H1 (cell line): ENCODE data around the gene KRTAP10-12. TPM values are rescaled to one million over a fixed set of nuclear protein-coding genes. Genes with fewer than 3 reads are reported as not detected.

ENCODE experiments used
- CTCF ChIA-PET: fragments of 300-600 bp; sonication (Branson Sonifier 250); formaldehyde crosslinking; loops from one replicate; lab custom pipeline; 2021; ENCODE audit not compliant: partially characterized antibody; lab: Charles Lee
- POLR2A ChIA-PET: fragments of 300-600 bp; sonication (Branson Sonifier 250); formaldehyde crosslinking; loops from one replicate; lab custom pipeline; 2021; ENCODE audit warnings: inconsistent platforms; ENCODE audit not compliant: partially characterized antibody; lab: Charles Lee
- DNase-seq, 2 experiments: peaks; one replicate each; pipeline versions ENCODE4 v3.0.0 to v3.0.0-alpha.2; 2010 to 2022; ENCODE audit warnings: low spot score in 2 of 2, low read depth in 1 of 2, mixed read lengths in 1 of 2
- FAIRE-seq: peaks from 2 replicates; lab custom pipeline; 2011; peaks lifted over from hg19 to GRCh38; lab: Jason Lieb, UNC
- H2AFZ ChIP-seq: 2 replicates; pipeline ENCODE4 v1.8.1; 2012; ENCODE audit warnings: low read length, inconsistent platforms
- H2AK5ac ChIP-seq: 2 replicates; pipeline ENCODE4 v1.6.1; 2013; ENCODE audit warnings: low read depth, low read length
- H2BK120ac ChIP-seq: replicated peaks from 2 replicates; pipeline ENCODE3; 2013; ENCODE audit warnings: low read depth, low read length, inconsistent platforms
- H2BK12ac ChIP-seq: 2 replicates; pipeline ENCODE4 v1.6.1; 2013; ENCODE audit warnings: low read depth, low read length
- H2BK15ac ChIP-seq: 2 replicates; pipeline ENCODE4 v1.6.1; 2013; ENCODE audit warnings: low read length
- H2BK20ac ChIP-seq: 2 replicates; pipeline ENCODE4 v1.6.1; 2013; ENCODE audit warnings: low read length
- H2BK5ac ChIP-seq: 2 replicates; pipeline ENCODE4 v1.6.1; 2013; ENCODE audit warnings: low read depth, low read length
- H3K14ac ChIP-seq: 2 replicates; pipeline ENCODE4 v1.6.1; 2013; ENCODE audit warnings: inconsistent platforms; ENCODE audit not compliant: insufficient read length
- H3K18ac ChIP-seq: 2 replicates; pipeline ENCODE4 v1.6.1; 2013; ENCODE audit warnings: low read length; ENCODE audit errors: extremely low read depth
- H3K23ac ChIP-seq: 2 replicates; pipeline ENCODE4 v1.6.1; 2013; ENCODE audit warnings: inconsistent platforms; ENCODE audit not compliant: insufficient read length
- H3K23me2 ChIP-seq: 2 replicates; pipeline ENCODE4 v1.6.1; 2013; ENCODE audit warnings: low read depth, low read length
- H3K27ac ChIP-seq: 2 replicates; pipeline ENCODE4 v1.6.1; 2011; ENCODE audit warnings: low read depth, low read length, inconsistent platforms
- H3K27me3 ChIP-seq, 4 experiments: replicated peaks in 1 of 4; 1 replicate in 1 of 4; 2 replicates in 3 of 4; pipeline versions ENCODE4 v1.6.1 to v1.8.1; 2011 to 2013; ENCODE audit warnings: low read length in 3 of 4, mild to moderate bottlenecking in 3 of 4, inconsistent platforms in 2 of 4, mixed read lengths in 2 of 4, moderate library complexity in 1 of 4; ENCODE audit not compliant: control insufficient read depth in 3 of 4, insufficient read depth in 3 of 4; ENCODE audit errors: extremely low read depth in 1 of 4
- H3K36me3 ChIP-seq, 4 experiments: 2 replicates each; pipeline versions ENCODE4 v1.6.1 to v1.8.1; 2011 to 2013; ENCODE audit warnings: mild to moderate bottlenecking in 4 of 4, low read length in 3 of 4, moderate library complexity in 2 of 4, control low read depth in 1 of 4, inconsistent platforms in 1 of 4; ENCODE audit not compliant: insufficient read depth in 4 of 4, control insufficient read depth in 2 of 4
- H3K4ac ChIP-seq: replicated peaks from 2 replicates; pipeline ENCODE3; 2013; ENCODE audit warnings: low read length, low read depth, mixed read lengths, inconsistent platforms; ENCODE audit not compliant: insufficient read length
- H3K4me1 ChIP-seq, 4 experiments: replicated peaks in 1 of 4; 1 replicate in 1 of 4; 2 replicates in 3 of 4; pipeline versions ENCODE4 v1.6.1 to v1.8.1; 2011 to 2013; ENCODE audit warnings: low read length in 3 of 4, inconsistent platforms in 2 of 4, mixed read lengths in 1 of 4; ENCODE audit not compliant: insufficient read depth in 4 of 4, control insufficient read depth in 3 of 4
- H3K4me2 ChIP-seq, 2 experiments: 2 replicates each; pipeline versions ENCODE4 v1.6.1 to v1.8.1; 2011 to 2013; ENCODE audit warnings: low read depth in 2 of 2, low read length in 2 of 2, control low read depth in 1 of 2, inconsistent platforms in 1 of 2, mild to moderate bottlenecking in 1 of 2; ENCODE audit not compliant: insufficient read depth in 1 of 2
- H3K4me3 ChIP-seq, 4 experiments: fragments of 200-600, 300-600 bp in 1 of 4; sonication (generic), shearing (Covaris generic), sonication (Bioruptor Twin) in 1 of 4; 2 replicates each; pipeline versions ENCODE4 v1.5.1 to v1.8.1; 2011 to 2016; ENCODE audit warnings: low read length in 4 of 4, low read depth in 3 of 4, control low read depth in 2 of 4, inconsistent platforms in 2 of 4, mild to moderate bottlenecking in 2 of 4, mixed read lengths in 1 of 4, moderate library complexity in 1 of 4; ENCODE audit not compliant: insufficient read depth in 2 of 4; ENCODE audit errors: extremely low read depth in 1 of 4
- H3K56ac ChIP-seq: replicated peaks from 2 replicates; pipeline ENCODE3; 2013; ENCODE audit warnings: low read depth, mild to moderate bottlenecking, mixed read lengths, low read length, inconsistent platforms; ENCODE audit not compliant: insufficient read length
- H3K79me1 ChIP-seq: 2 replicates; pipeline ENCODE4 v1.6.1; 2013; ENCODE audit warnings: low read depth, low read length, control low read depth
- H3K79me2 ChIP-seq, 2 experiments: 2 replicates each; pipeline versions ENCODE4 v1.6.1 to v1.8.1; 2012 to 2013; ENCODE audit warnings: low read length in 2 of 2, mild to moderate bottlenecking in 2 of 2, inconsistent platforms in 1 of 2; ENCODE audit not compliant: insufficient read depth in 2 of 2, control insufficient read depth in 1 of 2
- H3K9ac ChIP-seq, 4 experiments: replicated peaks in 1 of 4; 1 replicate in 1 of 4; 2 replicates in 3 of 4; pipeline versions ENCODE4 v1.6.1 to v1.8.1; 2011 to 2013; ENCODE audit warnings: low read depth in 3 of 4, low read length in 3 of 4, control low read depth in 2 of 4, mild to moderate bottlenecking in 2 of 4, moderate library complexity in 2 of 4, inconsistent platforms in 1 of 4; ENCODE audit errors: extremely low read depth in 1 of 4
- H3K9me3 ChIP-seq, 2 experiments: 2 replicates each; pipeline versions ENCODE4 v1.6.1 to v1.8.1; 2012 to 2013; ENCODE audit warnings: mild to moderate bottlenecking in 2 of 2, moderate library complexity in 2 of 2, control low read depth in 1 of 2, inconsistent platforms in 1 of 2, low read depth in 1 of 2, low read length in 1 of 2, mixed read lengths in 1 of 2; ENCODE audit not compliant: insufficient read depth in 2 of 2
- H4K20me1 ChIP-seq, 2 experiments: replicated peaks in 1 of 2; 2 replicates each; pipeline versions ENCODE3 to v1.8.1; 2011 to 2013; ENCODE audit warnings: inconsistent platforms in 2 of 2, low read length in 2 of 2, mild to moderate bottlenecking in 1 of 2; ENCODE audit not compliant: insufficient read depth in 2 of 2, control insufficient read depth in 1 of 2
- H4K5ac ChIP-seq: 2 replicates; pipeline ENCODE4 v1.6.1; 2013; ENCODE audit warnings: low read length, low read depth, mixed read lengths, inconsistent platforms; ENCODE audit not compliant: insufficient read length
- H4K8ac ChIP-seq: 2 replicates; pipeline ENCODE4 v1.8.0; 2013; ENCODE audit warnings: mild to moderate bottlenecking, moderate library complexity, low read length, inconsistent platforms; ENCODE audit not compliant: insufficient read depth; ENCODE audit errors: extremely low read depth
- H4K91ac ChIP-seq: replicated peaks from 2 replicates; pipeline ENCODE3; 2013; ENCODE audit warnings: low read length, mixed read lengths, inconsistent platforms; ENCODE audit not compliant: insufficient read length
- CBX5 ChIP-seq: fragments of 300-800, 300-1000 bp; sonication (generic); IDR thresholded peaks from 2 replicates; pipeline ENCODE4 v1.7.1; 2016; ENCODE audit warnings: antibody characterized with exemption, low read length, low read depth
- MAFK ChIP-seq: IDR thresholded peaks from 2 replicates; pipeline ENCODE4 v1.6.1; 2012; ENCODE audit warnings: low read depth, mild to moderate bottlenecking, improper control_type of control experiment, low read length
- SP2 ChIP-seq: IDR thresholded peaks from 2 replicates; pipeline ENCODE4 v1.6.1; 2012; ENCODE audit warnings: mild to moderate bottlenecking, low read length, inconsistent platforms
- SUZ12 ChIP-seq: fragments of 200-600 bp; sonication (generic); IDR thresholded peaks from 2 replicates; pipeline ENCODE4 v1.6.1; 2012; ENCODE audit warnings: mild to moderate bottlenecking, inconsistent platforms, low read length, moderate library complexity, mixed read lengths
- WGBS, 2 experiments: shearing (Covaris generic) in 1 of 2; methylation state at CpG; one replicate each; pipeline versions ENCODE4 v1.1.6 to v1.1.7; 2013 to 2015; ENCODE audit warnings: low lambda C conversion rate in 2 of 2, mixed read lengths in 2 of 2, inconsistent platforms in 1 of 2, low coverage in 1 of 2, missing lambda C conversion rate in 1 of 2; ENCODE audit not compliant: insufficient replicate concordance in 2 of 2, insufficient coverage in 1 of 2, insufficient read length in 1 of 2; ENCODE audit errors: extremely low coverage in 1 of 2, missing lambda C conversion rate in 1 of 2; 5-methylcytosine and 5-hydroxymethylcytosine counted together
- polyA plus RNA-seq, 7 experiments: library from polyadenylated mRNA; depleted of rRNA in 3 of 7; stranded (reverse) in 5 of 7; unstranded in 2 of 7; fragments of >200 nt in 5 of 7; fragments of 200-250 nt in 2 of 7; gene quantifications; 1 replicate in 5 of 7; 2 replicates in 1 of 7; 4 replicates in 1 of 7; pipeline versions ENCODE4 v1.2.1 to v1.2.3, GENCODE V29; 2011 to 2013; ENCODE audit warnings: missing spikeins in 2 of 7, mixed read lengths in 2 of 7
- total RNA-seq: library from RNA; stranded (reverse); fragmentation: NEBNext Ultra II Directional; extraction: Animal tissue kit (Norgen Biotek cat#: 25700); gene quantifications from 2 replicates; pipeline ENCODE4 v1.2.1, GENCODE V29; 2021

KRTAP10-12 gene
- total and polyA plus RNA-seq, 2 of the 8 experiments (the other 6 are each of a cell fraction or from before 2014, with no cell fraction given), result not detected

DNA sequence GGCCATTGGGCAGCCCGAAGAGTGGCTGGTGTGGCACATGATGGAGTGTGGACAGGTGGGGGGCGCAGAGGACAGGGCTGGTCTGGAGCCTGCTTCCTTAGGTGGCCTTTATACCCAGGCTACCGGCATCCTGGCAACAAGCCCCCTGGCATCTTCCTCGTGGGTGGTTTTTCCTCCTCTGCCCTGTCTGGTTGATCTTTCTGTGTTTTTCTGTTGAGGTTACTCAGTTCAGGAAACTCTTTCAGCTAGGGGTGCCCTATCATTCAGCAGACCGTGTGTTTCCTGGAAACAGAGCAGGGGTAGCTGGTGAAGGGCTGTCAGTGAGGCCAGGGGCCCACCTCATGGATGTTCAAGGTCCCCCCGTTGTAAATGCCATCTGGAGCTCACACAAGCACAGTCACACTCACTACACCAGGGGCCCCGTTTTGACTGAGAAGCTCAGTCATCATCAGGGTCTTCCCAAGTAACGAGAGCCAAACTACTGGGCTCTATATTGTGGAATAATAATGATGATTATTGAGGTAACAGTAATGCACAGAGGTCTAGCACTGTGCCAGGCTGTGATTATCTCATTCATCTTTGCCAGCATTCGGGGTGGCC is 42.3 kb upstream of the KRTAP10-12 start, which contains the start of gene KRTAP12-4:
Gene KRTAP12-4, minus strand, starts transcription at position 84 of the 600 bp plus-strand sequence. Its CDS starts 45 bp downstream, at position 39.
- Histone ChIP-seq H2BK120ac (no peak within 1 kb of the TSS), H3K36me3 (no peaks in the 10 kb centered on the region), H4K91ac (no peak within 1 kb of the TSS), H3K56ac (no peak within 1 kb of the TSS), H3K18ac (no peak within 1 kb of the TSS), H4K20me1 (no peaks in the 10 kb centered on the region), H3K9me3 (peaks cover 0 to 4% of the 10 kb centered on the region in 2 experiments; a peak in 2 of 4 replicates), H2BK5ac (no peak within 1 kb of the TSS), H3K4ac (no peak within 1 kb of the TSS), H3K9ac (no peak within 1 kb of the TSS), H3K27ac (no peak within 1 kb of the TSS), H3K14ac (no peak within 1 kb of the TSS), H2BK12ac (no peak within 1 kb of the TSS), H2BK15ac (no peak within 1 kb of the TSS), H2AK5ac (0 out of 2 replicates have a peak within 1 kb of the TSS, but pooled peaks have one; percentile 53), H3K23ac (no peak within 1 kb of the TSS), H3K79me2 (no peaks in the 10 kb centered on the region), H3K4me3 (no peak within 1 kb of the TSS), H3K4me2 (no peak within 1 kb of the TSS), H4K5ac (no peak within 1 kb of the TSS), H3K23me2 (no peaks in the 10 kb centered on the region), H3K27me3 (peaks cover 0 to 2% (median 0%) of the 10 kb centered on the region in 4 experiments; a peak in 1 of 7 replicates), H2BK20ac (no peak within 1 kb of the TSS), H3K79me1 (no peaks in the 10 kb centered on the region), H3K4me1 (peaks cover 0 to 7% (median under 1%) of the 10 kb centered on the region in 4 experiments; a peak in 5 of 7 replicates), H4K8ac (no peak within 1 kb of the TSS), H2AFZ (no peak within 1 kb of the TSS)
- ChIA-PET POLR2A (no interaction called here), CTCF (interaction anchor here (0.8 kb wide), 1 partner anchor 72 kb away, joined by 3 read pairs; no protein-coding TSS in a partner anchor)
- WGBS, 2 experiments, result 85% methylated on average over 9 of the region's 9 CpGs; no CpG with 5 or more reads in 1 of the 2 experiments
- TF ChIP-seq SP2 (no peak), CBX5 (no peak), MAFK (no peak), SUZ12 (no peak)
- DNase-seq (no peak), FAIRE-seq (no peak)
